Naive thymus-derived CD4-positive, alpha-beta T cell (primary cell): Measurements from ENCODE around the gene PARD3B. TPM values are rescaled to one million over a fixed set of nuclear protein-coding genes. Genes with fewer than 3 reads are reported as not detected.
A peak's percentile ranks its signal among the peaks of the same experiment; 100 is the strongest.

Source experiments
- ATAC-seq: fragments of 150-1000 bp; cut with Tn5 transposase; 2 replicates; pipeline ENCODE4 v1.10.0; 2021; ENCODE audit warnings: mild to moderate bottlenecking, moderate library complexity
- CTCF ChIA-PET: fragments of 350-600 bp; sonication (Branson Sonifier 250); formaldehyde crosslinking; loops from one replicate; lab custom pipeline; 2021; ENCODE audit warnings: antibody characterized with exemption; lab: Charles Lee
- POLR2A ChIA-PET: fragments of 350-600 bp; sonication (Branson Sonifier 250); formaldehyde crosslinking; loops from one replicate; lab custom pipeline; 2021; ENCODE audit warnings: antibody characterized with exemption, inconsistent platforms; lab: Charles Lee
- DNase-seq, 9 donors: peaks; one replicate each; pipeline versions ENCODE4 v3.0.0 to v3.0.0-alpha.2; 2020 to 2022; ENCODE audit warnings: mixed read lengths in 1 of 9
- H3K27ac ChIP-seq: one replicate; pipeline ENCODE4 v1.7.0; 2013; ENCODE audit warnings: mild to moderate bottlenecking, low read depth, low read length, moderate library complexity
- H3K27me3 ChIP-seq, 2 donors: one replicate each; pipeline ENCODE4 v1.7.0; 2013; ENCODE audit warnings: low read length in 2 of 2, mild to moderate bottlenecking in 2 of 2, moderate library complexity in 2 of 2; ENCODE audit not compliant: control insufficient read depth in 2 of 2, insufficient read depth in 2 of 2
- H3K36me3 ChIP-seq, 3 experiments: 1 replicate in 2 of 3; 2 replicates in 1 of 3; pipeline ENCODE4 v1.7.0; 2013; ENCODE audit warnings: low read length in 3 of 3, mild to moderate bottlenecking in 3 of 3, moderate library complexity in 1 of 3; ENCODE audit not compliant: insufficient read depth in 3 of 3, control insufficient read depth in 2 of 3
- H3K4me1 ChIP-seq, 2 donors: one replicate each; pipeline ENCODE4 v1.7.0; 2013; ENCODE audit warnings: low read length in 2 of 2, mild to moderate bottlenecking in 2 of 2, moderate library complexity in 1 of 2; ENCODE audit not compliant: control insufficient read depth in 2 of 2, insufficient read depth in 2 of 2
- H3K4me3 ChIP-seq: 2 replicates; pipeline ENCODE4 v1.7.0; 2013; ENCODE audit warnings: mild to moderate bottlenecking, low read length
- H3K9me3 ChIP-seq, 3 experiments: 1 replicate in 2 of 3; 2 replicates in 1 of 3; pipeline ENCODE4 v1.7.0; 2013; ENCODE audit warnings: low read length in 3 of 3; ENCODE audit not compliant: control insufficient read depth in 2 of 3
- H3K27ac Mint-ChIP-seq, 9 donors: one replicate each; pipeline ENCODE4 v1.8.0; 2020 to 2022; ENCODE audit warnings: mixed read lengths in 9 of 9, mild to moderate bottlenecking in 8 of 9, moderate library complexity in 5 of 9, inconsistent platforms in 2 of 9
- H3K27me3 Mint-ChIP-seq, 5 donors: one replicate each; pipeline ENCODE4 v1.8.0; 2021 to 2022; ENCODE audit warnings: mixed read lengths in 5 of 5, mild to moderate bottlenecking in 1 of 5
- H3K36me3 Mint-ChIP-seq, 5 donors: one replicate each; pipeline ENCODE4 v1.8.0; 2020 to 2022; ENCODE audit warnings: mixed read lengths in 5 of 5, mild to moderate bottlenecking in 3 of 5, inconsistent platforms in 1 of 5
- H3K4me1 Mint-ChIP-seq, 7 donors: one replicate each; pipeline ENCODE4 v1.8.0; 2020 to 2022; ENCODE audit warnings: mixed read lengths in 7 of 7, mild to moderate bottlenecking in 3 of 7, inconsistent platforms in 1 of 7
- H3K4me3 Mint-ChIP-seq, 10 donors: one replicate each; pipeline ENCODE4 v1.8.0; 2020 to 2022; ENCODE audit warnings: mild to moderate bottlenecking in 10 of 10, mixed read lengths in 10 of 10, moderate library complexity in 6 of 10, inconsistent platforms in 2 of 10
- H3K9me3 Mint-ChIP-seq, 11 donors: one replicate each; pipeline ENCODE4 v1.8.0; 2020 to 2022; ENCODE audit warnings: mixed read lengths in 11 of 11, mild to moderate bottlenecking in 4 of 11, inconsistent platforms in 1 of 11, moderate library complexity in 1 of 11
- intact Hi-C, 2 donors: fragments of 100-400 bp; cut with micrococcal nuclease; formaldehyde crosslinking; loops; one replicate each; pipeline ENCODE4 v1.15.1; 2023
- polyA plus RNA-seq, 2 donors: library from polyadenylated mRNA; unstranded; fragments of 300-500 nt; fragmentation: Illumina TruSeq; gene quantifications; one replicate each; pipeline ENCODE4 v1.2.3, GENCODE V29; 2021
- total RNA-seq, 6 experiments: library from RNA in 5 of 6; stranded (reverse) in 5 of 6; gene quantifications; 1 replicate in 5 of 6; 2 replicates in 1 of 6; pipeline ENCODE4 v1.2.3 and lab custom pipeline; 2021 to 2026

The PARD3B gene
- total and polyA plus RNA-seq, 7 experiments from 2014 or later = 0.22 to 4.0 (median 0.87) TPM

DNA sequence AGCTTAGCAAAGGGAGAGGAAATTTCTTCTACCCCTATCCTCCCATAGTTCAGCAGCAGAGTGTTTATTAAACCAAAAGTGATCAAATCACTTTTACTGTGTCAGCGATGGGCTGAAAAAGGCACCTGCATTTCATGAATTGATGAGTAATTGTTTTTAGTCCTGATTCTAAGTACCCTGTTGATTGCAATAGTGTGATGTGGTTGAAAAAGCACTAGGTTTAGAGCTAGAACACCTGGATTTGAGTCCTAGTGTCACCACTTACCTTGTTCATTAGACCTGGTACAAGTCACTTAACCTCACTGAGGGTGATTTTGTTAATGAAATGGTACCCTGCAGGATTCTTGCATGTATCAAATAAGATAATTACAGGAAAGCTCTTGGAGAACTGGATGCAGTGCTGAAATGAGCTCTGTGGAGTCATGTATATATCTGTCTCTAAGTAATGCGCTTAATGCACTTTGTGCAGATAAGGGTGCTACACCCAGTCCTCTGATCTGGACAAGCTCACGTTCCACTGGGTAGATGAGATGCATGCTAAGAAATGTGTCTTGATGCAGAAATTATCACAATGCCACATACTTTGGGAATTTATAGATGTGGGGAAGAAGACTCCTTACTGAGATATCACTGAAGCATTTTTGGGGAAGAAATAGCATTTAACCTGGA lies 289.6 kb downstream of the PARD3B start:
- ChIA-PET CTCF (no interaction called here), POLR2A (no interaction called here)
- Mint-ChIP-seq H3K4me1 (peaks cover 0 to 1% (median 0%) of the 10 kb centered on the region in 7 donors), H3K9me3 (peaks cover 0 to 14% (median 4%) of the 10 kb centered on the region in 11 donors), H3K36me3 (peaks cover 0 to 7% (median 0%) of the 10 kb centered on the region in 5 donors), H3K4me3 (no peak overlapping the region), H3K27ac (no peak overlapping the region), H3K27me3 (peaks cover 0 to 32% (median 2%) of the 10 kb centered on the region in 5 donors)
- Histone ChIP-seq H3K9me3 (no peaks in the 10 kb centered on the region), H3K27me3 (no peaks in the 10 kb centered on the region), H3K27ac (no peak overlapping the region), H3K4me3 (no peak overlapping the region), H3K4me1 (no peaks in the 10 kb centered on the region), H3K36me3 (no peaks in the 10 kb centered on the region)
- intact Hi-C loops = no loop called here
- ATAC-seq = no peak
- DNase-seq = no peak

DNA sequence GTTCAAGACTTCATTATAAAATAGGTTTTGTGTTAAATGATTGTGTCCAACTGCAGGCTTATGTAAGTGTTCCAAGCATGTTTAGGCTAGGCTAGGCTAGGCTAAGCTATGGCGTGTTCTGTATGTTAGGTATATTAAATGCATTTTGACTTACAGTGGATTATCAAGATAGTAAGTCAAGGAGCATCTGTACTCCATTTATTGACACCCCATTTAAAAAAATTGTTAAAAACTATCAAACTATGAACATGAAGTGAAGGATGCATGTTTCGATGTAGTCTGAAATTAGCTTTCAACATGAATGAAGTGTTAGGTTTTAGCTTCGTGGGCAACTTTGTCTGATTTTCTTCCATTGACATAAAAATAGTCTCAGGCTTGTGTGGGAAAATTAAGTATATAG lies 290.5 kb downstream of the PARD3B start:
- Mint-ChIP-seq H3K4me3 (no peak overlapping the region), H3K9me3 (peaks cover 0 to 14% (median 0%) of the 10 kb centered on the region in 11 donors), H3K27me3 (peaks cover 0 to 27% (median 0%) of the 10 kb centered on the region in 5 donors), H3K4me1 (peaks cover 0 to 5% (median 0%) of the 10 kb centered on the region in 7 donors), H3K27ac (no peak overlapping the region), H3K36me3 (peaks cover 0 to 7% (median 0%) of the 10 kb centered on the region in 5 donors)
- Histone ChIP-seq H3K27me3 (no peaks in the 10 kb centered on the region), H3K9me3 (no peaks in the 10 kb centered on the region), H3K4me3 (no peak overlapping the region), H3K4me1 (no peaks in the 10 kb centered on the region), H3K27ac (no peak overlapping the region), H3K36me3 (no peaks in the 10 kb centered on the region)
- ChIA-PET CTCF (no interaction called here), POLR2A (no interaction called here)
- intact Hi-C loops = no loop called here
- DNase-seq = no peak
- no peak for ATAC-seq

- H3K4me1 Mint-ChIP-seq = peaks cover 0 to 22% (median 0%) of the 10 kb centered on the region in 7 donors
- H3K27ac Mint-ChIP-seq = no peak overlapping the region
- ATAC-seq (no peak), DNase-seq (no peak)
- peaks cover 0 to 9% (median 0%) of the 10 kb centered on the region in 11 donors for H3K9me3 Mint-ChIP-seq
- peaks cover 0 to 7% (median 0%) of the 10 kb centered on the region in 5 donors for H3K36me3 Mint-ChIP-seq
- Histone ChIP-seq H3K4me3 (no peak overlapping the region), H3K27ac (no peak overlapping the region), H3K36me3 (no peaks in the 10 kb centered on the region), H3K27me3 (no peaks in the 10 kb centered on the region), H3K4me1 (no peaks in the 10 kb centered on the region), H3K9me3 (no peaks in the 10 kb centered on the region)
- ChIA-PET POLR2A (no interaction called here), CTCF (interaction anchor here (0.5 kb wide), 1 partner anchor 299 kb away, joined by 4 read pairs; no protein-coding TSS in a partner anchor)
- H3K27me3 Mint-ChIP-seq = peaks cover 0 to 7% (median 0%) of the 10 kb centered on the region in 5 donors
- intact Hi-C loops = loop anchor here in 1 of 2 donors (10.0 kb wide), 1 partner anchor 136 kb away; no protein-coding TSS in a partner anchor
- H3K4me3 Mint-ChIP-seq = no peak overlapping the region
Measured at GRCh38 chr2:204840504-204840903, 295.2 kb downstream of the PARD3B start.

- Histone ChIP-seq H3K9me3 (no peaks in the 10 kb centered on the region), H3K36me3 (no peaks in the 10 kb centered on the region), H3K4me3 (no peak overlapping the region), H3K27me3 (no peaks in the 10 kb centered on the region), H3K27ac (no peak overlapping the region), H3K4me1 (no peaks in the 10 kb centered on the region)
- ATAC-seq (no peak), DNase-seq (no peak)
- no peak overlapping the region for H3K27ac Mint-ChIP-seq
- intact Hi-C loops = loop anchor here in 1 of 2 donors (10.0 kb wide), 1 partner anchor 137 kb away; no protein-coding TSS in a partner anchor
- peaks cover 0 to 7% (median 0%) of the 10 kb centered on the region in 5 donors for H3K36me3 Mint-ChIP-seq
- ChIA-PET POLR2A (no interaction called here), CTCF (no interaction called here)
- H3K4me1 Mint-ChIP-seq = peaks cover 0 to 22% (median 0%) of the 10 kb centered on the region in 7 donors
- peaks cover 0 to 9% (median 0%) of the 10 kb centered on the region in 11 donors for H3K9me3 Mint-ChIP-seq
- H3K4me3 Mint-ChIP-seq = no peak overlapping the region
- peaks cover 0 to 11% (median 0%) of the 10 kb centered on the region in 5 donors for H3K27me3 Mint-ChIP-seq
Measured at GRCh38 chr2:204842068-204842467, 296.8 kb downstream of the PARD3B start.

DNA sequence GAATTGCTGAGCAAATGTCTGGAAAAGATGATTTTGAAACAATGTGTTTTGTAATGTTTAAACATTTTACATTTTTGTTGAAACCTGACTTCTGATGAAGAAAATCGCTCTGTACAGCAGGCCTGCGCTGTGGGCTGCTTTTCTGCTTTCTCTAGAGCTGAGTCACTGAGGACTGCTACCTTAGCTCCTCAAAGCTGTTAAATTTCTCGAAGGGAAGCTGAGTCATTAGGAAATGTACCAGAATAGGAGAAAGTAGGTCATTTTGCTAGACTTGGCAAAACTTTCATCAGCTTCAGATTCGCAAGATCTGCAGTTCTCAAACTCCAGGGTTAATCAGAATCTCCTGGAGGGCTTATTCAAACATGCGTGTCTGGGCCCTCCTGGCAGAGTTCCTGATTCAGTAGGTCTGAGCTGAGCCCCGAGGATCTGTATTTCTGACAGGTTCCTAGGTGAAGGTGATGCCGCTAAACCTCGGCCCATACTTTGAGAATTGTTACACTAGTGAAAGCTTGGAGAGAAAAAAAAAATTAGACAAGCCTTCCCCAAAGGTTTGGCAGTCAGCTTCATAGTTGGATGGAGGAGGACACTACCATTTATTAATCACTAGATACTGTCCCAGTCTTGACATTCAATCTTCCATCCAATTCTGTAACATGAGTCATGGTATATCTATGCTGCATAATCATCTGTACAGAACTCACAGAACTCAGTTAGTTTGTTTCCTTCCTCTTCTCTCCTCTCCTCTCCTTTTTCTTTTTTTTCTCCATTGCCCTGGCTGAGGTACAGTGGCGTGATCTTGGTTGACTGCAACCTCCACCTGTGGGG lies 297.6 kb downstream of the PARD3B start:
- Histone ChIP-seq H3K4me3 (no peak overlapping the region), H3K9me3 (no peaks in the 10 kb centered on the region), H3K4me1 (no peaks in the 10 kb centered on the region), H3K27me3 (no peaks in the 10 kb centered on the region), H3K27ac (no peak overlapping the region), H3K36me3 (no peaks in the 10 kb centered on the region)
- ATAC-seq (no peak), DNase-seq (no peak)
- H3K27ac Mint-ChIP-seq = peak overlapping the region in 1 of 9 donors; percentile 51
- ChIA-PET POLR2A (no interaction called here), CTCF (no interaction called here)
- no peak overlapping the region for H3K4me3 Mint-ChIP-seq
- peaks cover 0 to 22% (median 0%) of the 10 kb centered on the region in 7 donors for H3K4me1 Mint-ChIP-seq
- H3K36me3 Mint-ChIP-seq = peaks cover 0 to 5% (median 0%) of the 10 kb centered on the region in 5 donors
- peaks cover 0 to 17% (median 0%) of the 10 kb centered on the region in 5 donors for H3K27me3 Mint-ChIP-seq
- intact Hi-C loops = loop anchor here in 1 of 2 donors (10.0 kb wide), 1 partner anchor 138 kb away; no protein-coding TSS in a partner anchor
- peaks cover 0 to 9% (median 0%) of the 10 kb centered on the region in 11 donors for H3K9me3 Mint-ChIP-seq

GRCh38 chr2:204846471-204846870 lies 301.2 kb downstream of the PARD3B start:
- Mint-ChIP-seq H3K36me3 (no peaks in the 10 kb centered on the region), H3K4me1 (peaks cover 0 to 15% (median 0%) of the 10 kb centered on the region in 7 donors), H3K9me3 (peaks cover 0 to 2% (median 0%) of the 10 kb centered on the region in 11 donors), H3K27me3 (peaks cover 0 to 17% (median 0%) of the 10 kb centered on the region in 5 donors), H3K4me3 (no peak overlapping the region), H3K27ac (no peak overlapping the region)
- no peaks in the 10 kb centered on the region for H3K4me1 ChIP-seq
- H3K36me3 ChIP-seq = no peaks in the 10 kb centered on the region
- H3K4me3 ChIP-seq = no peak overlapping the region
- H3K9me3 ChIP-seq = no peaks in the 10 kb centered on the region
- H3K27ac ChIP-seq = no peak overlapping the region
- POLR2A ChIA-PET = no interaction called here
- CTCF ChIA-PET = interaction anchor here (0.7 kb wide), 1 partner anchor 176 kb away, joined by 3 read pairs; no protein-coding TSS in a partner anchor
- DNase-seq (no peak), ATAC-seq (no peak)
- no peaks in the 10 kb centered on the region for H3K27me3 ChIP-seq
- intact Hi-C loops = loop anchor here in 1 of 2 donors (10.0 kb wide), 1 partner anchor 142 kb away; no protein-coding TSS in a partner anchor
